IPS-NIHi7 (cell line): Measurements from ENCODE around the gene SLC22A14.

ENCODE experiments used
- DNase-seq: peaks from one replicate; pipeline ENCODE4 v3.0.0; 2012; ENCODE audit warnings: mixed read lengths; ENCODE audit errors: extremely low spot score

The SLC22A14 gene

DNA sequence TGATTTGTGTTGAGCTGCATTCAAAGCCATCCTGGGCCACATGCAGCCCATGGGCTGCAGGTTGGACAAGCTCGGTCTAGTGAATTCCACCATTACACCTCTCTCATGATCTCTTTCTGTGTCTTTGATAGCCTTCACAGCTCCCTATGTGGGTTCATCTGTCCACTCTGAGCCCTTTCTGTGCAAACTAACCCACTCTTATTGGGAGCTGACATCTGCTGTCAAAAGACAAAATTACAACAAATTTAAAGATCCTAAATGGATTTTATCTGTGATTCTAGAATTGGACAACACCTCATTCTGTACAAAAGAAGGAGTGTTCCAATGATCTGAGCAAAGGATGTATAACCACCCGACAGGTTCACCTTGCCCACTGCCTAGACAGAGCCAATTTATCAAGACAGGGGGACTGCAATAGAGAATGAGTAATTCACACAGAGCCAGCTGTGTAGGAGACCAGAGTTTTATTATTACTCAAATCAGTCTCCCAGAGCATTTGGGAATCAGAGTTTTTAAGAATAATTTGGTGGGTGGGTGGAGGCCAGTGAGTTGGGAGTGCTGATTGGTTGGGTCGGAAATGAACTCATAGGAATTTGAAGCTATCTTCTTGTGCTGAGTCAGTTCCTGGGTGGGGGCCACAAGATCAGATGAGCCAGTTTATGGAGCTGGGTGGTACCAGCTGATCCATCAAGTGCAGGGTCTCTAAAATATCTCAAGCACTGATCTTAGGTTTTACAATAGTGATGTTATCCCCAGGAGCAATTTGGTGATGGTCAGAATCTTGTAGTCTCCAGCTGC, 61.9 kb downstream of the SLC22A14 start:
- no peak for DNase-seq

DNA sequence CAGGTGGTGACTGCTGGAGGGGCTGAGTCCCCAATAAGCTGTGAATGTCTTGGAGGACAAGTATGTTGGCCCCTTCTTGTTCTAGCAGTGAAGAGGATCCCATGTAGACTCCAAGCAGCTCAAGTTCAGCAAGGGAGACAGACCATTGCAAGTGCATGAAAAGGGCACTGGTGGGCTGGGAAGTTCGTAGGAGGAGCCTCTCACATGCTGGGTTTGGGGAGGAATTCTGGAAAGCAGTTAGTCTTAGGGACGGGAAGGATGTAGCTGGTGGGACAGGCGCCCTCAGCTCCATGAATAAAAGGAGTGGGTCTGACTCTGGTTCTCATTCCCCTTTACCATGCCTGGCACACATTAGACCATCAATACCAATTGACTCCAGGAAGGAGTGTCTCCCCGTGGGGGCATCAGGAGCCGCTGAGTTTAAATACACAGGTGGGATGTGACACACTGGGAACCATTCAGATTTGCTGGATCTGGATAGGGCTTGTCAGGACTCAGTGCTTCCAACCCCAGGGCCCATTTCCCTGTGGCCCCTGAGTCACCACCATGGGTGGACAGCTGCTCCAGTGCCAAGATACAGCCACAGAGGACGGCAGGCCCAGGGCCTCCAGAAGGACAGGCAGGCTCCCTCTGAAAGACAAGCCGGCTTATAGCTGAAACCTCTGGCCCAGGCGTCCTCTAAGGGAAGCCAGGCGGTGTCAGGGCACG, 63.9 kb downstream of the SLC22A14 start:
- no peak for DNase-seq

DNA sequence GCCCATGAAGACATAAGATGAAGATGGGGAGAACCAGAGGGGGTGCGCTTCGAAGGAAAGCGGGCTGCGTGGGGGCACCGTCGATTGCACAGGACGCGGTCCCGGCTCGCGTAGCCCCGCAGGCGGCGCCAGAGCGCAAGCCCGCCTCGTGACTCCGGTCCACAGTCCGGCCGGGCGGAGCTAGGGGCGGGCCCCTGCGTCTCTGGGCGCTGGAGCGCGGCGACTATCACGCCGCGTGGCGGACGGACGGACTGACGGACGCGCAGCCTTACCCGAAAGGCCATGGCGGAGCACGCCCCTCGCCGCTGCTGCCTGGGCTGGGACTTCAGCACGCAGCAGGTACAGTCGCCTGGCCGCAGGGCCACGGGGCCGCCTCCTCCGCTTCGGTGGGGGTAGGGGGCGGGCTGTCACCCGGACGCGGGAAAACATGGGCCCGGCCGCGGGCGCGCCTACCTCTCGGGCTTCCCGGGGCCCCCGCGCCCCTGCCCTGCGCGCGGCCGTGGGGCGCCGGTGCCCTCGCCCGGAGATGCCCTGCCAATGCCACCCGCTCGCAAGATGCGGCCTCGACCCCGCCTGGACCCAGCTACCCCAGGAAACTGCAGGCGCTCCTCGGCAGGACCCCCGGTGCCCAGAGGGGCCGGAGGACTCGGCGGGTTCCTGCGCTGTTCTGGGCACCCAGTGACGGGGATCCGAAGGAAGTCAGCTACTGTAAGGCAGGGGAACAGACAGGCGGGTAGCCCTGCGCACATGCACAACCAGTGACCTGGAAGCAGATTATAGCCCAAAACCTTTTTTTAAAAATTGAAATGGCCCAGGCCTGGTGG, 64.7 kb downstream of the SLC22A14 start, which contains the start of gene XYLB:
XYLB (plus strand) TSS at position 199 of the 824 bp plus-strand sequence; CDS start at position 283, 84 bp downstream.
- peak; percentile 94 for DNase-seq

DNA sequence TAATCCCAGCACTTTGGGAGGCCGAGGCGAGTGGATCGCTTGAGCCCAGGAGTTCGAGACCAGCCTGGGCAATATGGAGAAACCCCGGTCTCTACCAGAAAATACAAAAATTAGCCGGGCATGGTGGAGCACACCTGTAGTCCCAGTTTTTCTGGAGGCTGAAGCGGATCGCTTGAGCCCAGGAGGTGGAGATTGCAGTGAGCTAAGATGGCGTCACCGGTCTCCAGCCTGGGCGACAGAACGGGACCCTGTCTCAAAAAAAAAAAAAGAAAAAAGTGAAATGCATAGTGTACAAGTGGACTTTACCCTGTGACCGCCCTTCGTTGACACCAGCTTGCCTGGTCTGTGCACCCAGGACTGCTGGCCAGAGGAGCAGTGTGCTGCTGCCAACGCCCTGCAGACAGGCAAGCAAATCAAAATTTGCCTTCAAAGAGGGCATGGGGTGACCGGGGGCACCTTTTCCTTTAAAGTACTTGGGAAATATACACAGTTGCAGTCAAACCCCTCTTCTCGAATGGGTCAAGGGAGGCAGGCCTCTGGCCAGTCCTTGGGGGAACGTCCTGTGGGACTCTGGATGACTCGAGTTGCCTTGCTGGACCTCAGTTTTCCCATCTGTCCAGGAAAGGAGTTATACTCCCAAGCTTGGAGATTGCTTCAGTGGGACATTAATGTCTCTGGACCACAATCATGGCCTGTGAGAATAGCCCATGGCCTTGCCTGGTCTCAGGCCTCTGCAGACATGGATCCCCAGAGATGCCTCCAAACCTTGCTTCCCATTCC, 65.5 kb downstream of the SLC22A14 start:
- no peak for DNase-seq

DNA sequence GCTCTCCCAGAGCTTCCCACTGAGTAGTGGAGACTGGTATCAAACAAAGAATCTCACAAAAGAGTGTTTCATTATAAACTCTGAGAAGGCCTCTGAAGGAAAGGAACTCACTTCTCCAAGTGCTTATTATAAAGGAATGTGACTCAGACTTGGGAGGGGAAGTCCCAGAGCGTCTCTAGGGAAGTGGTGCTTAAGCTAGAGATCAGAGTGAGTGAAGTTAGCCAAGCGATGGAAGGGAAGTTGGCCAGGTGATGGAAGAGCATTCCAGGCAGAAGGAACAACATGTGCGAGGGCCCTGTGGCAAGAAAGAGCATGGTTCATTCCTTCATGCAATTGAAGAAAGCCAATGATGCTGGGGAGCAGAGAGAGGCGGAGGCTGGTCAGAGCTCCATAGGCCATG, 66.8 kb downstream of the SLC22A14 start:
- no peak for DNase-seq

DNA sequence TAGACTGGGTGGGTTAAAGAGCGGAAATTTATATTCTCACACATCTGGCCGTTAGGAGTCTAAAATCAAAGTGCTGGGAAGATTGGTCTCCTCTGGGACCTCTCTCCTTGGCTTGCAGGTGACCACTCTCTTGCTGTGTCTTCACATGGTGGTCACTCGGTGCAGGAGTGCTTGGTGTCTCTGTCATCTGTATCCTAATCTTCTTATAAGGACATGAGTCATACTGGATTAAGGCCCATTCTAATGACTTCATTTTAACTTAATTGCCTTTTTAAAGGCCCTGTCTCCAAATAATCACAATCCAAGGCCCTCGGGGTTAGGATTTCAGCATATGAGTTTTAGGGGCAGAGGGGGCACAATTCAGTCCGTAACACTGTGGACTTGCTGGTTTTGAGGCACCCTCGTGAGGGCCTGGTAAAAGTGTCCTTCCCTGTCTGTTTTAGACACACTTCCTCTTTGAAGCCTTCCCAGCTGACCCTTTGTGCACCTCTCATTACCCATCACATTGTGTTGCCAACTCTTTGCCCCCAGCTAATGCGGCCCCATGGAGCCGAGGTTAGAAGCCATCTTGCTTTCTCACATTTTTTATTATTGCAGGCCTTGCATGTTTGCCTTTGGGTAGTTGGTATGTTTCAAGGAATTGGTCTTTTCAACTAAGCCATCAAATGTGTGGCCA, 67.7 kb downstream of the SLC22A14 start:
- no peak for DNase-seq

DNA sequence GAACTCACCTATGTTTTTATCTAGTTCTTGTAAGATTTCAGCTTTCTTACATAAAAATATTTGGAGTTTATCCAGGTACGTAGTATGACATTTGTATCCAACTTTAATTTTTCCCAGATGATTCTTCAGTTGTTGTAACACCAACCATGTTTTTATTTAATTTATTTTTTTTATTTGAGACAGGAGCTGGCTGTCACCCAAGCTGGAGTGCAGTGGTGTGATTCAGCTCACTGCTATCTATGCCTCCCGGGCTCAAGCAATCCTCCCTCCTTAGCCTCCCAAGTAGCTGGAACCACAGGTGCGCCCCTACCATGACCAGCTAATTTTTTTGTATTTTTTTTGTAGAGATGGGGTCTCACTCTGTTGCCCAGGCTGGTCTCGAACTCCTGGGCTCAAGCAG, 71.1 kb downstream of the SLC22A14 start:
- no peak for DNase-seq

DNA sequence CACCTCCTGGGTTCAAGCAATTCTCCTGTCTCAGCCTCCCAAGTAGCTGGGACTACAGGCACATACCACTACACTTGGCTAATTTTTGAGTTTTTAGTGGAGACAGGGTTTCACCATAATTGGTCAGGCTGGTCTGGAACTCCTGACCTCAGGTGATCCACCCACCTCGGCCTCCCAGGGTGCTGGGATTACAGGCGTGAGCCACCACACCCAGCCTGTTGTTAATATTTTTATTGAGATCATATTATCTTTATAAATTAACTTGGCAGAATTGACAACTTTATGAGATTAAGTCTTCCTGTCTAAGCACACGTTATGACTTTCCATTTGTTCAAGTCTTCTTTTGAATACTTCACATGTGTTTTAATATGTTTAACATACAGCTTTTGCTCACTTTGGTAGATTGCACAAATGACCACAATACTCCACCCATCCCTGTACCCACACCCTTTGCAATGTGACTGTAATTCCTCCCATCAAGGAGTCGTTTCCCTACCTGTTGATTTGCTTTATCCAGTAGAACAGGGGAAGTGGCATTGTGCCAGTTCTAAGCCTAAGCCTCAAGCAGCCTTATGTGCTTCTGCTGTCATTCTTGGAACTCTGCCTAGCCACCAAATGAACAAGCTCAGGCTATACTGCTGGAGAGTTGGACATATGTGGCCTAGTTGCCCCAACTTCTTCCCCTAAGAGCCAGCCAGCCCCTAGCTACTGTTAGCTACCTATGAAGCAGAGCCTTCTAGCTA, 72.7 kb downstream of the SLC22A14 start:
- DNase-seq: no peak

DNA sequence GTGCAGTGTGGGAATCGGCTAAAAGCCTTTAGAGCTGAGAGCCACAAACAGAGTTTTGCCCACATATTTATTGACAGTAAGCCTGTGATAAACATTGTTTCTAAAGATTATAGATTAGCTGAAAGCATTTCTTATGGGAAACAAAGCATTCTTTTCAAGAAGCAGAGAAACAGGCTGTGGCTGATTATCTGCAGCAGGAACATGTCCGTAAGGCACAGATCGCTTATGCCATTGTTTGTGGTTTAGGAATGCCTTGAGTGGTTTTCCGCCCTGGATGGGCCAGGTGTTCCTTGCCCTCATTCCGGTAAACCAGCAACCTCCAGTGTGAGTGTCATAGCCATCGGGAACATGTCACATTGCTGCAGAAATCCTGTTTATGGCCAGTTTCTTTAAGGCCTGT, 76.9 kb downstream of the SLC22A14 start:
- DNase-seq: no peak

DNA sequence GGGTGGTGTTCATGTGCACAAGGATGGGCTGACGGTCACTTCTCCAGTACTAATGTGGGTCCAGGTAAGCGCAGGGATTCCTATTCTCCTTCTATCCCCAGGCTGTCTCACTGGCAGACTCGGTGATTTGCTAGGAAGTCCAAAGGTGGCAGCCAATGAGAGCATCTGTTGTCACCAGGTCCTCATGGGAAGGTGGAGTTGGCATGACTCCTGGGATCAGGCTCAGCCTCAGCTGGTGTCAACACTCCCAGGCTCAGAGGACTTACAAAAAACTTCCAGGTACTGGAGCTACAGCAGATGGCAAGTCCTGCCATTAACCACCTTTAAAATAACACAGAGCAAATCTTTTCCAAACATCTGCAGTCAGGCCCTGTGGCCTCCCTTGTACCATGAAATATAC, 78.3 kb downstream of the SLC22A14 start:
- DNase-seq: no peak

DNA sequence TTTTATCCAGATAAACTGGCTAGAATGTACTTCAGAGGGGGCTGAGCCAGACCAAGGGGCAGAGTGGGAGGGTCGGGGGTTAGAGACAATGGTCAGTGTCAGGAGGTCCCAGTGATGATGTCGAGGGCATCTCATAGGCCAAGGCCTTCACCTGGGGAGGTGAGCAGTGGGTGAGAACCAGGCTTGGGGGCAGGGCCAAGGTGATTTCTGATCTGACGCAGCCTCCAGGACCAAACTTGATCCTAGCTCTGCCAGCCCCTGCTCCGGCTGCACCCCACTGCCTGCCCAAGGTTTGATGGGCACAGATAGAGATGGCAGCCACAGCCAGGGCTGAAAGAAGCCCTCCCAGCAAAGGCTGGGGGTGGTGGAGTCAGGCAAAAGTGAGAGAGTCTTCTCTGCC, 79.4 kb downstream of the SLC22A14 start:
- no peak for DNase-seq

DNA sequence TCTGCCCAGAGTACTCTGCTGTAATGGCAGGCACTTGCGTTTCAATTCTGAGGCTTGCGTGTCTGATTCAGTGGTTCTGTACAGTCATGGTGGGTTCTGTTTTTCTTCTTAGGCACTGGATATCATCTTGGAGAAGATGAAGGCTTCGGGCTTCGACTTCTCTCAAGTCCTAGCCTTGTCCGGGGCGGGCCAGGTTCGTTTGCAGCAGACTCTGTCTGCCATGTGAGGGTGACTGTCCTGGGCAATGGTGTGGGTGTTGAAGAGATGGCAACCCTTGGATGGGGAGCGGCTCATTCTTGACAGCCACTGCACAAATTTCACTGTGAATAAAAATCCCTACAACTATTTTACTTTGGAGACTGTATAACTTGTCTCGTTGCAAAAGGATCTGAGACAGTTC, 80.7 kb downstream of the SLC22A14 start:
- DNase-seq: no peak

DNA sequence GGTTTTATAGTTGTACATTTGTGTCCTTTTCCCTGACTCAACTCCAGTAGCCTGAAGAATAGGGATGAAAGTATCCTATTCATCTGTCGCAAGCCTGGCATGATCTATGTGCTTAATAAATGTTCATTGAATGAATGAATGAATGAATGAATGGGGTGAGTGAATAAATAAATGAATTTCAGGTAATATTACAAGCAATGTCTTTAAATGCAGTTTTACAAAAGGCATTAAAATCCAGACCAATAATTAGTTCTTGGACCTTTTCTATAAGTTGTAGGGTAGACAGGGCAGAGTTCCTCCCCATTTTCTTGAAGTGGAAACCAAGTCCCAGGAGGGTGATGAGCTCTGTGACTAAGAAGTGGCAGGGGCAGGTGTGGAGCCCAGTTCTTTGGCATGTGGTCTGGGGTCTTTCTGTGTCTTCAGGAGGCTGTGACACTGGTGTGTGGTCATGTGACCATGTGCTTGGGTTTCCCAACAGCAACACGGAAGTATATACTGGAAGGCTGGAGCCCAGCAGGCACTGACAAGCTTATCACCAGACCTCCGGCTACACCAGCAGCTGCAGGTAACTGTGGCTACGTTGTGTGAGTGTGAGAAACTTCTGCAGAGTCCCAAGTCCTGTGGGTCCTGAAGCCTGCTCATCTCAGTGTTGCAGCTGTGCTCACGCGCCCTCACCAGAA, 82.8 kb downstream of the SLC22A14 start:
- no peak for DNase-seq

DNA sequence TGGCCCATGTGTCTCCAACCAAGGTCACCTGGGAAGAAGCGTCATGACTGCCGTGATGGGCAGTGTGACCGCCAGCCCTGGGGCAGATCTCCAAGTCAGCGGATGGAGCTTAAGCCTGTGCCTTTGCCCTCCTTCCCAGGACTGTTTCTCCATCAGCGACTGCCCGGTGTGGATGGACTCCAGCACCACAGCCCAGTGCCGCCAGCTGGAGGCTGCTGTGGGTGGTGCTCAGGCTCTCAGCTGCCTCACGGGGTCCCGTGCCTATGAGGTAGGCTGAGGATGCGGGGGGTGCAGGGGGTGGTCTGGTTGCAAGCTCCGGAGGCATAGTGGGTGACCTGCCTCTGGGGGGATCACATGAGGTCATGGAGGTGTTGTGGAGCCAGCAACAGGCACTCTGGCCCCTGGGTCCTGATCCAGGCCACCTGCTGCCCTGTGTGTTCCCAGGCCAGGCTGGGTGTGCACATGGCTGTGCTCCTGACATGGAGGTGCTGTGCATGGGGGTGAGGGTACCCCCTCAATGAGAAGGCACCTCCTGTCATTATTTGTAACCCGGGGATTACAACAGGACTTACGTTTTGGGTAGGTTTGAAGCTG, 83.5 kb downstream of the SLC22A14 start:
- DNase-seq: no peak

DNA sequence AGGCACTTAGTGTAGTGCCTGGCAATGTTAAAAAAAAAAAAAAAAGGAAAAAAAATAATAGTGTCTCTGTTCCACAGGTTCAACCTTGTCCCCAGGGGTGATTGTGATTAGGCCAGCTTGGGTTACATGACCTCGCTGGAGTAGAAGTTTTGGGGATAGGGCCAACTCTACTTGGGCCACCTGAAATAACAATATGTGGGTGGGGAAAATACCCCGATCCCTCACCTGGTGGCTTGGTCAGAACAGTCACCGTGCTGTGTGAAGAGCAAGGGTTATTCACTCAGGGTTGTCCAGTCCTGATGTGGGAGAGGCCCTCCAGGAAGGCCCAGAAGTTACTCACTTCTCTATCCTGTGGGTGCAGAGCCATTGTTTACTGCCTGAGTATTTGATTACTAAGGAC, 84.0 kb downstream of the SLC22A14 start:
- DNase-seq: no peak

DNA sequence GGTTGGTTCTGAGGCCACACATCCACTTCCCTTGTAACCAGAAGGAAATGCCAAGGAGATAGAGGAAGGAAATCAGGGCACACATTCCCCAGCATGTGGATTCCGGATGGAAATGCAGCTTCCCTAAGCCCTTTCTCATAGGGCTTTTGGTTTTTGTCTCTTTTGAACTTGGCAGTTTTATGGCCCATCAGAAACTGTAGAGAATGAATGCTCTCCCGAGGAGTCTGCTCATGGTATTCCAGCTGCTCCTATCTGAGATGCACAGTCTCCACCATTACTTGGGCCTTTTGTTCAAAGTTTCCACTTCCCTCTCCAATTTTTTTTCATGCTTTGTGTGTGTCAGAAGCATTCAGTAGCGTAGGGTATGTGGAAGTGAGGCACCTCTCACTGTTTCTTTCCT, 85.7 kb downstream of the SLC22A14 start:
- no peak for DNase-seq
